ENCODE results near the gene TUBA1C. TPM values are rescaled to one million over a fixed set of nuclear protein-coding genes. Genes with fewer than 3 reads are reported as not detected.

TUBA1C gene
- total and polyA plus RNA-seq, 9 of the 15 experiments (the other 6 are each of a cell fraction or from before 2014, with no cell fraction given), result 755 to 3,012 (median 914) TPM

DNA sequence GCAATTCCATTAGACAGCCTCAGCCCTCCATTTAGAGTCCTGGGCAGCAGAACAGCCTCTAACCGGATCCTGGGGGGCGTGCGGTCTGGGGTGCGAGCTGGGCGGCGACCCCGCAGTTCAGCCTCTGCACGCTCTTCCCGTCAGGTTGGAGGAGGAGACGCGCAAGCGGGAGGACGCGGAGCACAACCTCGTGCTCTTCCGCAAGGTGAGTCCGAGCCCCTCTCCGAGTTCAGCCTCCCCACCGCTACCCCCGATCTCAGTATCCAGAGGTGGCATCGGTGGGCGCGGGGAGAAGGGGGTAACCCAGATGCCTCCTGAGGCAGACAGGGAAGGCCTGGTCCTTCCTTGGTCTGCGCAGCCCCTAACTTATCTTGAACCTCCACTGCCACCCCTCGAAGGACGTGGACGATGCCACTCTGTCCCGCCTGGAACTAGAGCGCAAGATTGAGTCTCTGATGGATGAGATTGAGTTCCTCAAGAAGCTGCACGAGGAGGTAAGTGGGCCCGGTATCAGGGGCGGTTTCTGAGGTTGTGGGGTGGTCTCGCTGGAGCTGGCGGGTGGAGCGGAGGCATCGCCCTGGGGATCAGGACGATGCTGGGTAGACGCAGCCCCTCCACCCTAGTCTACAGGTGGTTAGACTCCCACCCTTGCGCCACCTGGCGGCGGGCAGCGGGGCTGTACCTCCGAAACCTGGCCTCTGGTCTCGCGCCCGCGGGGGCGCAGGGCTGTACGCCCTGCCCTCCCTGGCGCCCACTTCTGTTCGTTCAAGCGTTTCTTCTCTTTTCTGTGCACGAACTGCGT is 31.4 kb downstream of the TUBA1C start (continued):
- TF ChIP-seq, protein P1, sequence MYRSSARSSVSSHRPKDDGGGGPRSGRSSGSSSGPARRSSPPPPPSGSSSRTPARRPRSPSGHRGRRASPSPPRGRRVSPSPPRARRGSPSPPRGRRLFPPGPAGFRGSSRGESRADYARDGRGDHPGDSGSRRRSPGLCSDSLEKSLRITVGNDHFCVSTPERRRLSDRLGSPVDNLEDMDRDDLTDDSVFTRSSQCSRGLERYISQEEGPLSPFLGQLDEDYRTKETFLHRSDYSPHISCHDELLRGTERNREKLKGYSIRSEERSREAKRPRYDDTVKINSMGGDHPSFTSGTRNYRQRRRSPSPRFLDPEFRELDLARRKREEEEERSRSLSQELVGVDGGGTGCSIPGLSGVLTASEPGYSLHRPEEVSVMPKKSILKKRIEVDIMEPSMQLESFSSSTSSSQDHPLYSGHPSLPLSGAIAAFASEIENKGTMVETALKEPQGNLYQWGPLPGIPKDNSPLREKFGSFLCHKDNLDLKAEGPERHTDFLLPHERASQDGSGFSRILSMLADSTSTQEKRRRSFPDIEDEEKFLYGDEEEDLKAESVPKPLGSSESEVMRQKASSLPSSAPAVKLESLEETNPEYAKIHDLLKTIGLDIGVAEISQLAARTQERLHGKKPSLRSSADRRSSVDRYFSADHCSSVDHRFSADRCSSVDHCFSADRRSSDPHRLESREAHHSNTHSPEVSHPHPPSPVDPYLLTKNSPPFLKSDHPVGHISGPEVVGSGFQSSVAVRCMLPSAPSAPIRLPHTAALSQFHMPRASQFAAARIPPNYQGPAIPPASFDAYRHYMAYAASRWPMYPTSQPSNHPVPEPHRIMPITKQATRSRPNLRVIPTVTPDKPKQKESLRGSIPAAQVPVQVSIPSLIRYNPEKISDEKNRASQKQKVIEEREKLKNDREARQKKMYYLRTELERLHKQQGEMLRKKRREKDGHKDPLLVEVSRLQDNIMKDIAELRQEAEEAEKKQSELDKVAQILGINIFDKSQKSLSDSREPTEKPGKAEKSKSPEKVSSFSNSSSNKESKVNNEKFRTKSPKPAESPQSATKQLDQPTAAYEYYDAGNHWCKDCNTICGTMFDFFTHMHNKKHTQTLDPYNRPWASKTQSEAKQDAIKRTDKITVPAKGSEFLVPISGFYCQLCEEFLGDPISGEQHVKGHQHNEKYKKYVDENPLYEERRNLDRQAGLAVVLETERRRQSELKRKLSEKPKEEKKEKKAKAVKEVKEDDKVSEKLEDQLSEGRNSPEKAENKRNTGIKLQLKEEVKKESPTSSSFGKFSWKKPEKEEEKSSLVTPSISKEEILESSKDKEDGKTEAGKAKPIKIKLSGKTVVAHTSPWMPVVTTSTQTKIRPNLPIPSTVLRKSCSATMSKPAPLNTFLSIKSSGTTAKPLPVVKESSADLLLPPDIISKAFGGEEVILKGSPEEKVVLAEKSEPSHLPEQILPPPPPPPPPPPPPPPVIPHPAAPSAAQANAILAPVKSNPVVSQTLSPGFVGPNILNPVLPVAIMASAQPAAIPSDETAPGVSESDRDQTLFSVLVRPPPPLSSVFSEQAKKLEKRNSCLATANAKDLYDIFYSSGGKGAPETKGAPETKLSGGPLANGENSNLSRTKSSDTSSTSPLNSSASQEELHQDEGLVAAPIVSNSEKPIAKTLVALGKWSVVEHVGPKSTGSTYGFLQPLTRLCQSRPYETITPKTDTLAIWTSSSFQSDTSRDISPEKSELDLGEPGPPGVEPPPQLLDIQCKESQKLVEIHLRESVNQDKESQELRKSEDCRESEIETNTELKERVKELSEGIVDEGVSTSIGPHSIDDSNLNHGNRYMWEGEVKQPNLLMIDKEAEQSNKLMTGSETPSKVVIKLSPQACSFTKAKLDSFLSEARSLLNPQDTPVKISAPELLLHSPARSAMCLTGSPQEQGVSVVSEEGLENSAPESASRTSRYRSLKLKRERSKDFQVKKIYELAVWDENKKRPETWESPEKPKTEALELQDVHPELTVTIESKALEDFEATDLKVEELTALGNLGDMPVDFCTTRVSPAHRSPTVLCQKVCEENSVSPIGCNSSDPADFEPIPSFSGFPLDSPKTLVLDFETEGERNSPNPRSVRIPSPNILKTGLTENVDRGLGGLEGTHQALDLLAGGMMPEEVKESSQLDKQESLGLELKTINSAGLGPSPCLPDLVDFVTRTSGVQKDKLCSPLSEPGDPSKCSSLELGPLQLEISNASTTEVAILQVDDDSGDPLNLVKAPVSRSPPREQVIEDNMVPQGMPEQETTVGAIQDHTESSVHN (IDR thresholded peaks at IDR 0.05; ENCODE audit: borderline replicate concordance in 1 of 2, low read depth in 1 of 2), result no peak
- TF ChIP-seq, protein P2, sequence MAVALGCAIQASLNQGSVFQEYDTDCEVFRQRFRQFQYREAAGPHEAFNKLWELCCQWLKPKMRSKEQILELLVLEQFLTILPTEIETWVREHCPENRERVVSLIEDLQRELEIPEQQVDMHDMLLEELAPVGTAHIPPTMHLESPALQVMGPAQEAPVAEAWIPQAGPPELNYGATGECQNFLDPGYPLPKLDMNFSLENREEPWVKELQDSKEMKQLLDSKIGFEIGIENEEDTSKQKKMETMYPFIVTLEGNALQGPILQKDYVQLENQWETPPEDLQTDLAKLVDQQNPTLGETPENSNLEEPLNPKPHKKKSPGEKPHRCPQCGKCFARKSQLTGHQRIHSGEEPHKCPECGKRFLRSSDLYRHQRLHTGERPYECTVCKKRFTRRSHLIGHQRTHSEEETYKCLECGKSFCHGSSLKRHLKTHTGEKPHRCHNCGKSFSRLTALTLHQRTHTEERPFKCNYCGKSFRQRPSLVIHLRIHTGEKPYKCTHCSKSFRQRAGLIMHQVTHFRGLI (CRISPR knock-in tag; IDR thresholded peaks at IDR 0.05), result no peak
- TF ChIP-seq, protein P3, sequence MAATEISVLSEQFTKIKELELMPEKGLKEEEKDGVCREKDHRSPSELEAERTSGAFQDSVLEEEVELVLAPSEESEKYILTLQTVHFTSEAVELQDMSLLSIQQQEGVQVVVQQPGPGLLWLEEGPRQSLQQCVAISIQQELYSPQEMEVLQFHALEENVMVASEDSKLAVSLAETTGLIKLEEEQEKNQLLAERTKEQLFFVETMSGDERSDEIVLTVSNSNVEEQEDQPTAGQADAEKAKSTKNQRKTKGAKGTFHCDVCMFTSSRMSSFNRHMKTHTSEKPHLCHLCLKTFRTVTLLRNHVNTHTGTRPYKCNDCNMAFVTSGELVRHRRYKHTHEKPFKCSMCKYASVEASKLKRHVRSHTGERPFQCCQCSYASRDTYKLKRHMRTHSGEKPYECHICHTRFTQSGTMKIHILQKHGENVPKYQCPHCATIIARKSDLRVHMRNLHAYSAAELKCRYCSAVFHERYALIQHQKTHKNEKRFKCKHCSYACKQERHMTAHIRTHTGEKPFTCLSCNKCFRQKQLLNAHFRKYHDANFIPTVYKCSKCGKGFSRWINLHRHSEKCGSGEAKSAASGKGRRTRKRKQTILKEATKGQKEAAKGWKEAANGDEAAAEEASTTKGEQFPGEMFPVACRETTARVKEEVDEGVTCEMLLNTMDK (IDR thresholded peaks at IDR 0.05; ENCODE audit: borderline replicate concordance, insufficient read depth, low read depth, low read length, poor library complexity, severe bottlenecking), result peak; percentile 93
- TF ChIP-seq ZNF12 (CRISPR knock-in tag; IDR thresholded peaks at IDR 0.05), result no peak
- TF ChIP-seq MYBL2 (IDR thresholded peaks at IDR 0.05; ENCODE audit: low read depth), result no peak
- no peak for TF ChIP-seq MYBL2 (CRISPR knock-in tag; IDR thresholded peaks at IDR 0.05; ENCODE audit: borderline replicate concordance)
- TF ChIP-seq MTA2 (IDR thresholded peaks at IDR 0.05; ENCODE audit: low read depth), result no peak
- TF ChIP-seq, protein P4, sequence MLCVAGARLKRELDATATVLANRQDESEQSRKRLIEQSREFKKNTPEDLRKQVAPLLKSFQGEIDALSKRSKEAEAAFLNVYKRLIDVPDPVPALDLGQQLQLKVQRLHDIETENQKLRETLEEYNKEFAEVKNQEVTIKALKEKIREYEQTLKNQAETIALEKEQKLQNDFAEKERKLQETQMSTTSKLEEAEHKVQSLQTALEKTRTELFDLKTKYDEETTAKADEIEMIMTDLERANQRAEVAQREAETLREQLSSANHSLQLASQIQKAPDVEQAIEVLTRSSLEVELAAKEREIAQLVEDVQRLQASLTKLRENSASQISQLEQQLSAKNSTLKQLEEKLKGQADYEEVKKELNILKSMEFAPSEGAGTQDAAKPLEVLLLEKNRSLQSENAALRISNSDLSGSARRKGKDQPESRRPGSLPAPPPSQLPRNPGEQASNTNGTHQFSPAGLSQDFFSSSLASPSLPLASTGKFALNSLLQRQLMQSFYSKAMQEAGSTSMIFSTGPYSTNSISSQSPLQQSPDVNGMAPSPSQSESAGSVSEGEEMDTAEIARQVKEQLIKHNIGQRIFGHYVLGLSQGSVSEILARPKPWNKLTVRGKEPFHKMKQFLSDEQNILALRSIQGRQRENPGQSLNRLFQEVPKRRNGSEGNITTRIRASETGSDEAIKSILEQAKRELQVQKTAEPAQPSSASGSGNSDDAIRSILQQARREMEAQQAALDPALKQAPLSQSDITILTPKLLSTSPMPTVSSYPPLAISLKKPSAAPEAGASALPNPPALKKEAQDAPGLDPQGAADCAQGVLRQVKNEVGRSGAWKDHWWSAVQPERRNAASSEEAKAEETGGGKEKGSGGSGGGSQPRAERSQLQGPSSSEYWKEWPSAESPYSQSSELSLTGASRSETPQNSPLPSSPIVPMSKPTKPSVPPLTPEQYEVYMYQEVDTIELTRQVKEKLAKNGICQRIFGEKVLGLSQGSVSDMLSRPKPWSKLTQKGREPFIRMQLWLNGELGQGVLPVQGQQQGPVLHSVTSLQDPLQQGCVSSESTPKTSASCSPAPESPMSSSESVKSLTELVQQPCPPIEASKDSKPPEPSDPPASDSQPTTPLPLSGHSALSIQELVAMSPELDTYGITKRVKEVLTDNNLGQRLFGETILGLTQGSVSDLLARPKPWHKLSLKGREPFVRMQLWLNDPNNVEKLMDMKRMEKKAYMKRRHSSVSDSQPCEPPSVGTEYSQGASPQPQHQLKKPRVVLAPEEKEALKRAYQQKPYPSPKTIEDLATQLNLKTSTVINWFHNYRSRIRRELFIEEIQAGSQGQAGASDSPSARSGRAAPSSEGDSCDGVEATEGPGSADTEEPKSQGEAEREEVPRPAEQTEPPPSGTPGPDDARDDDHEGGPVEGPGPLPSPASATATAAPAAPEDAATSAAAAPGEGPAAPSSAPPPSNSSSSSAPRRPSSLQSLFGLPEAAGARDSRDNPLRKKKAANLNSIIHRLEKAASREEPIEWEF (CRISPR knock-in tag; IDR thresholded peaks at IDR 0.05), result no peak

All from K562 (cell line).